AG04449 (cell line): ENCODE data around the gene USP31.

ENCODE experiments used
- CTCF ChIA-PET: fragments of 350-600 bp; formaldehyde crosslinking; extraction: SDS; loops from one replicate; lab custom pipeline; 2021; ENCODE audit warnings: antibody characterized with exemption; lab: Yijun Ruan, JAX
- POLR2A ChIA-PET: fragments of 400-600, 350-600 bp; formaldehyde crosslinking; extraction: SDS; loops from one replicate; lab custom pipeline; 2020; ENCODE audit warnings: antibody characterized with exemption, inconsistent platforms; lab: Yijun Ruan, JAX
- DNase-seq: peaks from one replicate; pipeline ENCODE4 v3.0.0-alpha.2; 2010; ENCODE audit warnings: low read depth, low spot score
- H3K4me3 ChIP-seq: 2 replicates; pipeline ENCODE4 v1.5.1; 2011; ENCODE audit warnings: low read depth, mild to moderate bottlenecking, control low read depth, low read length
- CTCF ChIP-seq: IDR thresholded peaks from one replicate; pipeline ENCODE4 v1.5.1; 2011; ENCODE audit warnings: mild to moderate bottlenecking, moderate library complexity, low read length, control low read depth, inconsistent platforms; ENCODE audit not compliant: insufficient read depth; ENCODE audit errors: missing control alignments

The USP31 gene

GRCh38 chr16:23132775-23133463 is 16.3 kb downstream of the USP31 start:
- no peak for DNase-seq
- peak overlapping the region; percentile 43 for H3K4me3 ChIP-seq
- POLR2A ChIA-PET: no interaction called here
- no peak for TF ChIP-seq CTCF
- CTCF ChIA-PET: interaction anchor here (1.6 to 4.2 kb wide), 2 partner anchors 9 to 302 kb away, joined by 4 to 28 read pairs; no protein-coding TSS in a partner anchor

- POLR2A ChIA-PET: no interaction called here
- no peak for DNase-seq
- no peak overlapping the region for H3K4me3 ChIP-seq
- CTCF ChIA-PET: interaction anchor here (1.6 to 4.2 kb wide), 2 partner anchors 9 to 303 kb away, joined by 4 to 28 read pairs; no protein-coding TSS in a partner anchor
- no peak for TF ChIP-seq CTCF
Observed at GRCh38 chr16:23131931-23132621, 17.2 kb downstream of the USP31 start.

GRCh38 chr16:23131436-23131835 is 17.8 kb downstream of the USP31 start:
- CTCF ChIA-PET: interaction anchor here (0.8 to 1.6 kb wide), 2 partner anchors 10 to 304 kb away, joined by 3 to 4 read pairs; no protein-coding TSS in a partner anchor
- DNase-seq: no peak
- POLR2A ChIA-PET: no interaction called here

GRCh38 chr16:23131036-23131435 is 18.2 kb downstream of the USP31 start:
- no peak for TF ChIP-seq CTCF
- no peak for DNase-seq
- H3K4me3 ChIP-seq: no peak overlapping the region
- CTCF ChIA-PET: interaction anchor here (0.8 kb wide), 1 partner anchor 304 kb away, joined by 3 read pairs; no protein-coding TSS in a partner anchor
- POLR2A ChIA-PET: no interaction called here

More at GRCh38 chr16:23131436-23131835, 17.8 kb downstream of the USP31 start:
- TF ChIP-seq CTCF: no peak
- no peak overlapping the region for H3K4me3 ChIP-seq

- no peak for DNase-seq
- TF ChIP-seq CTCF: no peak
- CTCF ChIA-PET: interaction anchor here (1.6 to 2.7 kb wide), 2 partner anchors 304 to 306 kb away, joined by 5 to 7 read pairs; no protein-coding TSS in a partner anchor
- H3K4me3 ChIP-seq: no peak overlapping the region
- POLR2A ChIA-PET: no interaction called here
Observed at GRCh38 chr16:23129686-23130085, 19.6 kb downstream of the USP31 start.

- ChIA-PET CTCF (interaction anchor here (0.8 to 2.7 kb wide), 4 partner anchors 15 to 308 kb away, joined by 3 to 7 read pairs (median 4); no protein-coding TSS in a partner anchor), POLR2A (no interaction called here)
- no peak for TF ChIP-seq CTCF
Observed at GRCh38 chr16:23128056-23128455, 21.2 kb downstream of the USP31 start.

More at GRCh38 chr16:23128056-23128455, 21.2 kb downstream of the USP31 start:
- H3K4me3 ChIP-seq: no peak overlapping the region
- DNase-seq: no peak
